Adrenal gland (tissue), 5 donors: ENCODE data around the gene POLR3A.

Source experiments
- CTCF ChIP-seq, 6 experiments: fragments of 450-650 bp in 4 of 6; fragments of 200-600 bp in 2 of 6; sonication (generic) in 1 of 6; IDR thresholded peaks; 1 replicate in 5 of 6; 2 replicates in 1 of 6; pipeline versions ENCODE4 v1.5.1 to v1.8.0; 2016 to 2021; ENCODE audit warnings: antibody characterized with exemption in 6 of 6, mild to moderate bottlenecking in 2 of 6, moderate library complexity in 1 of 6
- POLR2A ChIP-seq, 2 donors: fragments of 450-650 bp; IDR thresholded peaks; one replicate each; pipeline ENCODE4 v1.6.1; 2017; ENCODE audit warnings: antibody characterized with exemption in 2 of 2, mild to moderate bottlenecking in 2 of 2, moderate library complexity in 1 of 2
- donor health status: DM: no; HTN: no; CAD: no.

- no peak for TF ChIP-seq CTCF (IDR thresholded peaks at IDR 0.05)
- TF ChIP-seq POLR2A (IDR thresholded peaks at IDR 0.05): no peak
These were observed 54.1 kb downstream of the POLR3A start for GRCh38 chr10:77975086-77975666.
